HG02798 (cell line): ENCODE measurements around the gene RFPL4A.
"Not testable (repeated sequence)": the region's sequence is repeated elsewhere in the genome, so short reads cannot be mapped to it uniquely, and the experiment has no call there.

ENCODE experiments used
- ATAC-seq: cut with Tn5 transposase; IDR thresholded peaks from one replicate; pipeline ENCODE4 v1.9.1; 2021; ENCODE audit warnings: mild to moderate bottlenecking; ENCODE audit not compliant: unreplicated experiment, poor library complexity

RFPL4A gene

DNA sequence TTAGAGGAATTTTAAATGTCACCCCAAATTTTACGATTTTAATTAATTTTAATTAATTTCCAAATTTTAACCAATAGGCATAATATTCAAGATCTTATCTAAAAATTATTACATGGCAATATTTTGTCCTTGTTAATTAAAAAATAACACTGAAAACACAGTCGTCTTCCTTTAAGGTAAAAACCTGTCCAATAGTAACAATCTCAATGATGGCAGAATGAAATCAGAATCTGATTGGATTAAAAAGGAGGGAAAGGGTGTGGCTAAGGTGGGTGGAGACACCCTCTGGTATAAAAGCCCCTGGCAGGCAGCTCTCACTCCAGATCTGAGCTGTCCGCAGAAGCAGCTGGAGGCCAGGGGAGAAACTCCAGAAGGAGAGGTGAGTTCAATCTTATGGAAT is at the start of gene RFPL4A:
Gene RFPL4A (plus strand): TSS at position 301 of the 400 bp plus-strand sequence. CDS start 2,704 bp downstream, outside the sequence.
- not testable (repeated sequence) for ATAC-seq

DNA sequence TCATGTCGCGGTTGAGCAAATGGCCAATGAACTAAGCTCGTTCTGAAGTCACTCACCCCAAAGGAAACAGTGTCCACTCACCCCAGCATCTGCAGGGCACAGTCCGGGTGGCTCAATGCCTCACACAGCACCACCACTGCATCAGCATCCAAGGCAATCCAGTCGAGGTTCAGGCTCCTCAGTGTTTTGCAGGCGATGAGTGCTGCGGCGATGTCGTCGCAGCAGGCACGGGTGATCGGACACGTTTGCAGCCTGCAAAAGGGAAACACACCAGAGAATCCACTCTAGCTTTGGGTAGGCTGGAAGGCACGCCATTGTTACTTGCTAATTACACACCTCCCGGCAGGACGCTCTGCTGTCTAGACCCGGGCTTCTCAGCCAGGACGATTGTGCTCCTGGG is 47.2 kb upstream of the RFPL4A start:
- ATAC-seq: no peak

DNA sequence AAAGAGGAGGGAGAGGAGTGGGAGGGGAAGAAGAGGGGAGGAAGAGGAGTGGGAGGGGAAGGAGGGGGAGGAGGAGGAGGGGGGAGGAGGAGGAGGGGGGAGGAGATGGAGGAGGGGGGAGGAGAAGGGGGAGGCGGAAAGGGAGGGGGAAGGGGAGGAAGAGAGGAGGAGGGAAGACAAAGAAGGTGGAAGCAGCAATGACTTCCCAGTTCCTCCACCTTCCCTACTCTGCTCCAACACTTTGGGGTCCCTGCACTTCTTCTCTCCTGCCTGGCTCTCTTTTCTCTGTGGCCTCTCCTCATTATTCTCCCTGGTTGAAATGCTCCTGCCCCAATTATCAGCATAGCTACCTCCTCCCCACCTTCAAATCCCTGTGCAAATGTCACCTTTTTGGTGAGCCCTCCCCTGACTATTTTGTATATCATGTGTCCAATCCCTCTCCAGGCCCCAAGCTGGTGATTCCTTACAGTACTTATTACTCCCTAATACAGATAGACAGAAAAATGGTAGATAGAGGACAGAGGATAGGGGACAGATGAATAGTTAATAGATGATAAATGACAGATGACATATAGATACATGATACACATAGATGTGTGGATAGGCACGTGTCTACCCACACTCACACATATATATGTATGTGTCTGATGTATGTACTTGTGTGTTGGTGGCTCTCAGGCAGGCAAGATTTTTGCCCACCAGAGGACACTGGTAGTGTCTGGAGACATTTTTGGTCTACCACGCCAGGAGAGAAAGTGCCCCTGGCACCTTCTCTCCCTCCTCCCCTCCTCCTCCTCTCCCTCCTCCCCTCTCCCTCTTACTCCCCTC is 45.9 kb upstream of the RFPL4A start:
- no peak for ATAC-seq

DNA sequence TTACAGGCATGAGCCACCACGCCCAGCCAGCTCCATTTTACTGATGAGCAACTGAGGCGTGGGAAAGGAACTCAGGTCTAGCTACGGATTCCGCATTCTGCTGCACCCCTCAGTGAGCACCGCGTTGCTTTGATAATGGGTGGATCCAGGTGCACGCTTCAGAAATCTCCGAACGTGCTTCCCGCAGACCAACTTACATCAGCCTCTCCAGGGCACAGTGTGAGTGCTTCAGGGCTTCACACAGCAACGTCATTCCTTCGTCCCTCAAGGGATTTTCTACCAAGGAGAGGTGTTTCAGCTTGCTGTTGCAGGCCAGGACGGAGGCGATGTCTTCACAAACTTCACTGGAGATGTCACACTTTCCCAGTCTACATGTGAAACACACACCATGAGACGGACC is 42.4 kb upstream of the RFPL4A start:
- ATAC-seq: no peak

DNA sequence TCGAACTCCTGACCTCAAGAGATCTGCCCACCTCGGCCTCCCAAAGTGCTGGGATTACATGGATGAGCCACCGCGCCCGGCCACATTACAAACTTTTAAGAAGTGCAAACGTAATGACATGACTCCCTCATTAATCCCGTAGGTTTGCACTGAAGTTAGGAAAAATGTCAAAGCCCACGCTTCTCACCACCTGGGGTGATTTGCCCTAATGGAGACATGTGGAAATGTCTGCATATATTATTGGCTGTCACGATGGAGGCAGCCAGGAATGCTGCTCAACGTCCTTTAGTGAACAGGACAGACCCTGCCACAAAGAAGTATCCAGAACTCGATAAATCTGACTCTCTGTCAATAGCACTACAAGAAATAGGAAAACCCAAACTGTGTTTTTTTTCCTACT is 41.6 kb upstream of the RFPL4A start:
- no peak for ATAC-seq

DNA sequence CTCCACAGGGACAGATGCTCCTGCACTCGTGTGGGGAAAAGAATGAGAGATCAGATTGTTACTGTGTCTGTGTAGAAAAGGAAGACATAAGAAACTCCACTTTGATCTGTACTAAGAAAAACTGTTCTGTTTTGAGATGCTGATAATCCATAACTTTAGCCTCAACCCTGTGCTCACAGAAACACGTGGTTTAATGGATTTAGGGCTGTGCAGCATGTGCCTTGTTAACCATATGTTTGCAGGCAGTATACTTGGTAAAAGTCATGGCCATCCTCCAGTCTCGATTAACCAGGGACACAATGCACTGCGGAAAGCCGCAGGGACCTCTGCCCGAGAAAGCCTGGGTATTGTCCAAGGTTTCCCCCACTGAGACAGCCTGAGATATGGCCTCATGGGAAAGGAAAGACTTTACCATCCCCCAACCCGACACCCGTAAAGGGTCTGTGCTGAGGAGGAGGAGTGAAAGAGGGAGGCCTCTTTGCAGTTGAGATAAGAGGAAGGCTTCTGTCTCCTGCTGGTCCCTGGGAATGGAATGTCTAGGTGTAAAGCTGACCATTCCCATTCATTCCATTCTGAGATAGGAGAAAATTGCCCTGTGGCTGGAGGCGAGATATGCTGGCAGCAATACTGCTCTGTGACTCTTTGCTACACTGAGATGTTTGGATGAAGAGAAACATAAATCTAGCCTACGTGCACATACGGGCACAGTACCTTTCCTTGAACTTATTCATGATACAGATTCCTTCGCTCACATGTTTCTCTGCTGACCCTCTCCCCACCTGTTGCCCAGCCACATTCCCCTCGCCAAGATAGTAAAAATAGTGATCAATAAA is 40.8 kb upstream of the RFPL4A start:
- not testable (repeated sequence) for ATAC-seq

DNA sequence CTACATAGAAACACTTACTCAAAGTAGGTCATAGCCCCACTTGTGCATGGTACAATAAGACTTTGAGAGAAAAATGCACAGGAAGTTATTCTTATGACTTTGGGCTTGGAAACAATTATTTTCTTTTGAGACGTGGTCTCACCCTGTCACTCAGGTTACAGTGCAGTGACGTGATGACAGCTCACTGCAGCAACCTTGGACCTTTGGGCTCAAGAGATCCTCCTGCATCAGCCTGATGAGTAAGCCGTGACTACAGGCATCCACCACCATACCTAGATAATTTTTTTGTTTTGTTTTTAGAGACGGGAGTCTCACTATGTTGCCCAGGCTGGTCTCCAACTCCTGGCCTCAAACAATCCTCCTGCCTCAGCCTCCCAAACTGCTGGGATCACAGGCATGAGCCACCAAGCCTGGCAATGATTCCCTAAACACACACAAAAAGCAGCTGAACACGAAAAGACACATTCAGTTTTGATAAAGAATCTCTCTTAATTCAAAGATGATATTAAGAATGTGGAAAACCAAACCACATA is 38.6 kb upstream of the RFPL4A start:
- ATAC-seq: no peak

DNA sequence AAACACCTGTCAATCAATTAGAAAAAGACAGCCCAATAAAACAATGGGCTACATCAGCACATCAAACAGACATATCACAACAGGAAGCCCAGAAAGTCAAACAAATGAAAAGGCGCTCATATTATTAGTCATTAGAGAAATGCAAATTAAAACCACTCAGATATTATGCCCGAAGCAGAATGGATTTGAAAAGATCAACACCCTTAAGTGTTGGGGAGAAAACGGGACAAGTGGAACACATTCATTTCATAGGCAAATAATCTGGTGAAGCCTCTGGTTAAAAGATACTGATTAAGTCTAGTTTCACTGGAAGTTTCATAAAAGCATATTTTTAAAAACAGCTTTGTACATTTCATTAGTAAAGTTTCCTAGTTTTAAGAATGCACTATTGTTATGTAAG is 38.1 kb upstream of the RFPL4A start:
- no peak for ATAC-seq

DNA sequence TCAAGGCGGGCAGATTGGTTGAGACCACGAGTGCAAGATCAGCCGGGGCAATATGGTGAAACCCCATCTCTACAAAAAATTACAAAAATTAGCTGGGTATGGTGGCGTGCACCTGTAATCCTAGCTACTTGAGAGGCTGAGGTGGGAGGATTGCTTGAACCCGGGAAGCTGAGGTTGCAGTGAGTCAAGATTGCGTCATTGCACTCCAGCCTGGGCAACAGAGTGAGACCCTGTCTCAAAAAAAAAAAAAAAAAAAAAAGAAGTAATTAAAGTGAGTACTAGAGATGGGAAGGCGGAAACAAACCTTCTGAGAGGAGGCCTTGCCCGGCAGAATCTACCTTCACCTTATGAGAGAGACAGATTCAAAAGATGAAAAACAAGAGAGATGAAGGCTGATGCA is 35.4 kb upstream of the RFPL4A start:
- ATAC-seq: no peak

DNA sequence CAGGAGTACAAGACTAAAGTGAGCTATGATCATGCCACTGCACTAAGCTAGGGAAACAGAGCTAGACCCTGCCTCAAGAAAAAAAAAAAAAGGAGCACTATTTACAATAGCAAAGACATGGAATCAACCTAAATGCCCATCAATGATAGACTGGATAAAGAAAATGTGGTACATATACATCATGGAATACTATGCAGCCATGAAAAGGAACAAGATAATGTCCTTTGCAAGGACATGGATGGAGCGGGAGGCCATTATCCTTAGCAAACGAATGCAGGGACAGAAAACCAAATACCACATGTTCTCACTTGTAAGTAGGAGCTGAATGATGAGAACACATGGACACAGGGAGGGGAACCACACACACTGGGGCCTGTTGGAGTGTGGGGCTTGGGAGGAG is 28.5 kb upstream of the RFPL4A start:
- ATAC-seq: not testable (repeated sequence)

DNA sequence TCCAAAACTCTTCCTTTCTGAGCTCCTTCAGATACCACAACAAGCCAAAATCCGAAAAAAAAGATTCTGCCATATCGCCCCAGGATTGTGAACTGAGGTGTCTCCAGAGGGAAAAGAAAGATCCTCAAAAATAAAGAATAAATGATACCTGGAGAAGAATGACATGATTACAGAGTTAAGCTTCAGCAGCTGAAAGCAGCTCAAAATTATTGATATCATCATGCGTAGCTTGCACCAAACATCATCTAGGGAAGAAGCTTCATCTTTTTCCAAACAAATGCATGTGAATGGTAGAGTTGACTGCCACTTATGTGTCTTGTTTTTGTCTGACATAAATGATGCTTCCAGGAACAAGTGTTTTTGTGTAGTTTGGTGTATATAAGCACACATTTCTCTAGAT is 20.6 kb upstream of the RFPL4A start, which contains the start of gene NLRP9:
Gene NLRP9 (minus strand): TSS at position 101 of the 400 bp plus-strand sequence. CDS start 28 bp downstream, at position 73.
- no peak for ATAC-seq

DNA sequence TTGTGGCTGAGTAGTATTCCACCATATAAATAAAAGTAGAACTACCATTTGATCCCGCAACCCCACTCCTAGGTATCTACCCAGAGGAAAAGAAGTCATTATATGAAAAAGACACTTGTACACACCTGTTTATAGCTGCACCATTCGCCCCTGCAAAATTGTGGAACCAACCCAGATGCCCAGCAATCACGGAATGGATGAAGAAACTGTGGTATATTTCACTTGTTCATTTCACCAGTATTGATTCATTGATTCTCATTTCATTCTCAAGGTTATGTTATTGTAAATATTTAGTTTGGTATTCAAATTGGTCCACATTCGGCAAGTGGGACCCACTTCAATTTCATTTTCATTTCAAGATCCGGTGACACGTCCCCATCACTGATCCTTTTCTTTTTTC is 8.2 kb upstream of the RFPL4A start:
- ATAC-seq: no peak

DNA sequence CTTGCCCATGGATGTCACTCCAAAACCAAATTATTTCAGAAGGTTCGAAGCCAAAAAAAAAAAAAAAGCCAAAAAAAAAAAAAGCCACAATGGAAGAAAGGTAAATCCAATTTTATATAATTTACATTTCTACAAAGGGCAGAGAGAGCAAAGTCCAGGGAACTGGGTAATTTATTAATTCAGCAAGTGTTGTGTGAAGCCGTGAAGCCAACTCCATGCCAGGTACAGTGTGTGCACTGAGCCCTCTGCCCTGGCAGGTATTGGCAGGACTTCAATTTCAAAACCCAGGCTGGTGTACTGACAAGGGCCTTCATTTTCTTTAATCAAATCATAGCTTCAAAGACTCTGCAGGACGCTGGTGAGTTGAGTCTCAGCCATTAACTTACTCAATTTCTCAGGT is 5.5 kb upstream of the RFPL4A start:
- no peak for ATAC-seq

DNA sequence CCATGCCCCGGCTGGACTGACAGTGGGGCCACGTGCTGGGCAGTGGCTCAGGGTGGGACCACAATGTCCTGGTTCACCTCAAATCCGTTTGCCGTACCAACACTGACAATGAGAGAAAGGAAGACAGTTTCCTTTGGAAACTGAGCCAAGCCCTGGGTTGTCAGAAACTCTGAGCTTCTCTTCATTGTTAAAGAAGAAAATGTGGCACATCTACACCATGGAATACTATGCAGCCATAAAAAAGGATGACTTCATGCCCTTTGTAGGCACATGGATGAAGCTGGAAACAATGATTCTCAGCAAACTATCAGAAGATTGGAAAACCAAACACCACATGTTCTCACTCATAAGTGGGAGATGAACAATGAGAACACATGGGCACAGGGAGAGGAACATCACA is 2.1 kb upstream of the RFPL4A start:
- ATAC-seq: not testable (repeated sequence)

DNA sequence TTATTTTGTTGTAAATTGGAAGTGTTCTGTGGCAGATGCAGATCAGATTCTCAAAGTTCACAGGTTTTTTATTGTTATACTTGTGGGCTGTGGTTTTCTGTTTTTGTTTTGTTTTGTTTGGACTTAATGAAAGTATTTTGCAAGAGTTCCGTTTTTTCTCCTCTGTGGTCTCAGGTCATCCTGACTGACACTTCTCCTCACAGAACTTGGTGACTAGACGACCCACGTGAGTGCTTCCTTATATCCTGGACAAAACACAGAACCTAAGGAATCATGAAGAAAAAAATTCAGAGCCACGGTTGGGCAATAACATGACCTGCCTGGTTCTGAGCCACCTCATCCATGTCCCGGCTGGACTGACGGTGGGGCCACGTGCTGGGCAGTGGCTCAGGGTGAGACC is 7.6 kb downstream of the RFPL4A start:
- no peak for ATAC-seq

DNA sequence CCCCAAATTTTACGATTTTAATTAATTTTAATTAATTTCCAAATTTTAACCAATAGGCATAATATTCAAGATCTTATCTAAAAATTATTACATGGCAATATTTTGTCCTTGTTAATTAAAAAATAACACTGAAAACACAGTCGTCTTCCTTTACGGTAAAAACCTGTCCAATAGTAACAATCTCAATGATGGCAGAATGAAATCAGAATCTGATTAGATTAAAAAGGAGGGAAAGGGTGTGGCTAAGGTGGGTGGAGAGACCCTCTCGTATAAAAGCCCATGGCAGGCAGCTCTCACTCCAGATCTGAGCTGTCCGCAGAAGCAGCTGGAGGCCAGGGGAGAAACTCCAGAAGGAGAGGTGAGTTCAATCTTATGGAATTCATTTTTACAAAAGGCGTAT is 9.9 kb downstream of the RFPL4A start, which contains the start of gene RFPL4AL1:
Gene RFPL4AL1 (plus strand): TSS at position 301 of the 400 bp plus-strand sequence. CDS start 2,687 bp downstream, outside the sequence.
- ATAC-seq: not testable (repeated sequence)

DNA sequence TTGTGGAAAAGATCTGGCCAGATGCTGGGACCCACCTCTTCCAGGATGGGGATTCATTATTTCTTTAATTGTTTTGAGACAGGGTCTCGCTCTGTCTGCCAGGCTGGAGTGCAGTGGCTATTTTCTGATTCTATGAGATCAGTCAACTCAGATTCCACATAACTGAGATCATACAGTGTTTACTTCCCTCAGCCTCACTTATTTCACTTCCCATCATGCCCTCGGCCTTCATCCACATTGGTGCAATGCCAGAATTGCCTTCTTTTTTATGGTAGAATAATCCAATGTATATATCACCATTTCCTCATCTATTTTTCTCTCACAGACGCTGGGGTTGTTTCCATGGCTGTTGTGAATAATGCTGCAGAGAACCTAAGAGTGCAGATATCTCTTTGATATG is 10.7 kb downstream of the RFPL4A start:
- not testable (repeated sequence) for ATAC-seq

DNA sequence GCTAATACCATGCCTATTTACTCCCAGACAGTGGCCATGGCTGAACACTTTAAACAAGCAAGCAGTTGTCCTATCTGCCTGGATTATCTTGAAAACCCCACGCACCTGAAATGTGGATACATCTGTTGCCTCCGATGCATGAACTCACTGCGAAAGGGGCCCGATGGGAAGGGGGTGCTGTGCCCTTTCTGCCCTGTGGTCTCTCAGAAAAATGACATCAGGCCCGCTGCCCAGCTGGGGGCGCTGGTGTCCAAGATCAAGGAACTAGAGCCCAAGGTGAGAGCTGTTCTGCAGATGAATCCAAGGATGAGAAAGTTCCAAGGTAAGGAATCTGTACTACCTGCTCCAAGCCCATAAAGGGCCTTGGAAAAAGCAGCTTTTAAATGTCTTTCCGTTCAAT is 18.6 kb downstream of the RFPL4A start:
- ATAC-seq: no peak

DNA sequence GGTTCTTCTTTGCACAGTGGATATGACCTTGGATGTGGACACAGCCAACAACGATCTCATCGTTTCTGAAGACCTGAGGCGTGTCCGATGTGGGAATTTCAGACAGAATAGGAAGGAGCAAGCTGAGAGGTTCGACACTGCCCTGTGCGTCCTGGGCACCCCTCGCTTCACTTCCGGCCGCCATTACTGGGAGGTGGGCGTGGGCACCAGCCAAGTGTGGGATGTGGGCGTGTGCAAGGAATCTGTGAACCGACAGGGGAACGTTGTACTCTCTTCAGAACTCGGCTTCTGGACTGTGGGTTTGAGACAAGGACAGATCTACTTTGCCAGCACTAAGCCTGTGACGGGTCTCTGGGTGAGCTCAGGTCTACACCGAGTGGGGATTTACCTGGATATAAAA is 19.4 kb downstream of the RFPL4A start:
- ATAC-seq: no peak

DNA sequence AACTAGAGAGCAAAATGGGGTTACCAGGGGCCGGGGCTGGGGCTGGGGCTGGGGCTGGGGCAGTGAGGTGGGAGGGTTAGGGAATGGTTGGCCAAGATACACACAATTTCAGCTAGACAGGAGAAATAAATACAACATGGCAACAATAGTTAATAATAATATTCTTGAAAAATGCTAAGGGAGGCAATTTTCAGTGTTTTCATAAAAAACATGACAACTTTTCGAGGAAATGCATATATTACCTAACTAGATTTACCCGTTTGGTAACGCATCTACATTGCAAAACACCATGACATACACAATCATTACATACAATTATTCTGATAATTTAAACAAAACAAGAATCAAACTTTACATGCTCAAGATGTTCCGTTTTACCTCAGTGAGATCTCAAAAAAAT is 22.2 kb downstream of the RFPL4A start:
- no peak for ATAC-seq

DNA sequence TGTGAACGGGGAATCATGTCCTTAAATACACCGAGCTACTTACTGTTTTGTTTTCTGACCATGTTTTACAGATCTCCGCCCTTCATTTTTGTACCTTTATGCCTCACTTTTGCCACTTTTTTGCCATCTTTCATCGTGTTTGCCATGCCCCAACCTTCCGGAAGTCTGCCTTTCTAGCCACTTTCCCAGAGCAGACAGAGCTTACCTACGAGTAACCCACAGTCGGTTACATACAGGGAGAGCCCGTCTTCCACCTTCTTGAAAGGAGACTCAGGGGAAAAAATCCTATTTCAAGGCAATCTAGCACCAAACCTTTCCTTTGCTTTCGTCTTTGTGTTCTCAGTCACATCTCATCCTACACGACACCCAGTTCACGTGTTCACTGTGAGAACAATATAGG is 36.1 kb downstream of the RFPL4A start:
- no peak for ATAC-seq
